Omental fat pad (tissue), 4 donors: ENCODE results near the gene SGPL1. TPM values are rescaled to one million over a fixed set of nuclear protein-coding genes. Genes with fewer than 3 reads are reported as not detected.

Experiments used
- ATAC-seq: fragments of 150-250 bp; one replicate; pipeline ENCODE4 v1.9.1; 2016; ENCODE audit warnings: mild to moderate bottlenecking, moderate library complexity; ENCODE audit not compliant: low FRiP score
- DNase-seq: peaks from one replicate; pipeline ENCODE4 v3.0.0-alpha.2; 2019; ENCODE audit warnings: low spot score
- CTCF ChIP-seq, 3 donors: fragments of 450-650 bp; IDR thresholded peaks; one replicate each; pipeline ENCODE4 v1.5.1; 2016 to 2017; ENCODE audit warnings: antibody characterized with exemption in 3 of 3, mild to moderate bottlenecking in 3 of 3, moderate library complexity in 2 of 3
- total RNA-seq, 4 donors: library from RNA; depleted of rRNA; stranded (reverse); fragments of >200 nt; gene quantifications; one replicate each; pipeline ENCODE4 v1.1.0, GENCODE V29; 2016

The SGPL1 gene
- total RNA-seq, 4 donors from 2014 or later: 27.8 to 35.3 (median 30.2) TPM

DNA sequence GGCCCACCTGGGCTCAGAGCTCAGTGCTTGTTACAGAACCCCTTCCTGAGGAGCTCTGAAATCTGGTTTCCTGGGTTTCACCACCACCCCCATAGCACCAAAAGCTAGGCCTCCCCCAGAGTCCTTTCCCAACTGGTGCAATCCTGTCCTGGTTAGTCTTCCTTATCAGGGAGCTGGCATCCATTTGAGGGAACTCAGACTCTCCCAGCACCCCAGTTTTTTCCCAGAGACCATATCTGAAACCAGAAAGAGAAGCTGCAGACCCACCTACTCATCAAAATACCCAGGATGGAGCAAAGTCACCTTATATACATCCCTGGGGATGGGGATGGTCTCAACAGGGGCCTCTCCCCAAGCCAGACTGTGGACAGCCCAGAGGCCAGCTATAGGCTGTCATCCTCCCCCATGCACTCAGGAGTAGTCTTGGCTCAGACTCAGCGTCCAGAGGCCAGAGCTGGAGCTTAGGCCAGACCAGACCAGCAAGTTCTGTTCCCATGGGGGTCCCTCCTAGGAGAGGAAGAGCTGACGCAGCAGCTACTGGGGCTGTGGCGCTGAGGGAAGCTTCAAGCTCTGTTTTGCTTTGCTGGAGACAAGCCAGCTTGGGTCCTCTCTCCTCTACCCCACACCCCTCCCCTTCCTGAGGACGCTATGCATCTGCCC, 33.5 kb upstream of the SGPL1 start:
- no peak for DNase-seq
- no peak for TF ChIP-seq CTCF (IDR thresholded peaks at IDR 0.05)
- ATAC-seq: no peak

DNA sequence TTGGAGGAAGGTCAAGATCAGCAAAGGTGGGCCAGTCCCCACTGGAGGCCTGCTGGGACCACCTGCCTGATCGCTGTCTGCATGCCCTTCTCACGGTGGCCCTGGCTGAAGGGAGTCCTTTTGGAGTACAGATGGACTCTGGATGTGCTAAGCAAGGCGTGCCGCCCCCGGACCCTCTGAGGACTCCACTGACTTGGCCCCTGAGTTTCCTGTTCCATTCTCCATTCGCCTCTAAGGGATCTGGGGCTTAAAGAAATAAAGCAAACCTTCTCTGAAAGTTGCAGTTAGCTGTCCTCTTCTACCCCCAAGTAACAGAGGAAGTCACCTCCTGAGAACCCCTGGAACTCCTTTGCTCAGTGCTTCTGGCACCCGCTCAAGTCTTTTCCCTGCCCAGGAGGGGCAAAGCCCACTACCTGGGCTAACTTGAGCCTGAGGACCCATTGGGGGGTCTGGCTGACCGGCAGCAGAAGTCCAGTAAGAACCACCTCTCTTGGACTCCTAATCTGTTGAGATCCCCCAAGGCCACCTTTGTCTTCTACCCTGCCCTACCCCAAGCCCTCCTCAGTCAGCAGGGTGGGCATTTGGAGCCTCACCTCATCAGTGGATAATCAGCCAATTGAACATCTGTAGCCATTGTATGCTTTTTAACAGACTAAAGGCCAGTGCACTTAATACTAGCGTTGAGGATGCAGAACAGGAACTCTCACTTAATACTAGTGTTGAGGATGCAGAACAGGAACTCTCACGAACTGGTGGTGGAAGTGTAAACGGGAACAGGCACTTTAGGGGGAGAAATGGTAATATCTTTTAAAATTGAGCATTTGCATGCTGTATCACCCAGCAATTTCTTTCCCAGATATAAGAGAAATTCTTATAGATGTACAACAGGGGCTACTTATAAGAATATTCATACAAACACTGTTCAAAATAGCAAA, 32.7 kb upstream of the SGPL1 start:
- no peak for TF ChIP-seq CTCF (IDR thresholded peaks at IDR 0.05)
- DNase-seq: no peak
- ATAC-seq: no peak

DNA sequence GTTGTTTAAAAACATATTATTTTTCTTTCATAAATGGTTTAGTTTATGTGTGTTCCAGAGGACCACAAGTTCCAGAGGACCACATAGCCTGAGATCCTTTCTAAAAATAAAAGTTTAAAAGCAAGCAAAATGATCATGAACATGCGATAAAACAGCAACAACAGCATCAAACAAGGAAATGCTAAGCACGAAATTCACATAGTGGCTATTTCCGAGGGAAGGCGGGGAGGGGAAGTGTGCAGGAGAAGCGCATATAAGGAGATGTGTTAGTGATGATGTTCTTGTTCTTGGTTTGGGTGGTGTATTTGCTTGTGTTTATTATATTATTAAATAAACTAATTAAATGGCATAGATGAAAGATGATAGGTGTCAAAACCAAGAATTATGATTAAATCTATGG, 31.7 kb upstream of the SGPL1 start:
- no peak for DNase-seq
- no peak for ATAC-seq

DNA sequence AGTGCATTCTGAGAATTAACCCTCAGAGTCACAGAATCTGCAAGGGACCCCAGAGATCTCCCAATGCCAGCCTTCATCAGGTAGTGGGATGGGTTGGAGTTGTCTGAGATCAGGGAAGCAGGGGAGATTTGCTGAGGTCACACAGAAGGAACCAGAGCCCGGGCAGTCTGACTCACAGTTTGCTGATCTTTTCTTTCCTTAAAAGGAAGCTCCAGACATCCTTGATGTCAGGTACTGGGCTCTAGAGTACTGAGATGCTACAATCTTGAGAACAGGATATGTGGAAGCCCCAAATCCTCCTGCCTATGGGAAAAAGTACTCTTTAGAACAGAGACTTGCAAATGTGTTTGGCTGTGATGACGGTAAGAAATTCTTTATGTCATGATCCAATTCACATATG, 31.3 kb upstream of the SGPL1 start:
- TF ChIP-seq CTCF (IDR thresholded peaks at IDR 0.05): no peak
- DNase-seq (no peak), ATAC-seq (no peak)

More for the DNA sequence above, 31.7 kb upstream of the SGPL1 start:
- no peak for TF ChIP-seq CTCF (IDR thresholded peaks at IDR 0.05)

DNA sequence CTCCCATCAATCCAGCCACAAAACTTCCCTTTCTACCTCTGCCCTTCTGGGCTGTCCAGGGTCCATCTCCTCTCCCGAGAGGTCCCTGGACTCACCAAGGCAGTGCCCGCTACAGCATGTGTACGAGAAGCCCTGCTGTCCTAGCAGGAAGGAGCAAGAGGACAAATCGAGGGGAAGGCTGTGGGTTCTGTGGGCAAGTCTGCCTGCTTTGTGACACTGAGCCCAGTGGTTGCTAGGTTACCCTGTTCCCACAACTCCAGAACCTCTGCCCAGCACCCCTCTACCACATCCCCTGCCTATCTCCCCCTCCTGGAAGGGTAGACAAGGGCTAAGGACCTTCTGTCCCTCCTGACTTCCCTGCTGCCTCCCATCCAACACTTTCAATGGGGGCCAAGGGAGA, 30.6 kb upstream of the SGPL1 start, which contains the start of gene TBATA:
TBATA (minus strand) TSS at position 188 of the 400 bp plus-strand sequence. CDS start 1,998 bp downstream, outside the sequence.
- ATAC-seq (no peak), DNase-seq (no peak)
- TF ChIP-seq CTCF (IDR thresholded peaks at IDR 0.05): no peak

GRCh38 chr10:70786799-70787415, 28.8 kb upstream of the SGPL1 start:
- DNase-seq: no peak
- ATAC-seq: no peak
- no peak for TF ChIP-seq CTCF (IDR thresholded peaks at IDR 0.05)
